GM18867 (cell line): ENCODE data around the gene SPG7.

ENCODE experiments used
- ATAC-seq: cut with Tn5 transposase; IDR thresholded peaks from one replicate; pipeline ENCODE4 v1.9.1; 2021; ENCODE audit warnings: mild to moderate bottlenecking, moderate library complexity; ENCODE audit not compliant: unreplicated experiment

The SPG7 gene

DNA sequence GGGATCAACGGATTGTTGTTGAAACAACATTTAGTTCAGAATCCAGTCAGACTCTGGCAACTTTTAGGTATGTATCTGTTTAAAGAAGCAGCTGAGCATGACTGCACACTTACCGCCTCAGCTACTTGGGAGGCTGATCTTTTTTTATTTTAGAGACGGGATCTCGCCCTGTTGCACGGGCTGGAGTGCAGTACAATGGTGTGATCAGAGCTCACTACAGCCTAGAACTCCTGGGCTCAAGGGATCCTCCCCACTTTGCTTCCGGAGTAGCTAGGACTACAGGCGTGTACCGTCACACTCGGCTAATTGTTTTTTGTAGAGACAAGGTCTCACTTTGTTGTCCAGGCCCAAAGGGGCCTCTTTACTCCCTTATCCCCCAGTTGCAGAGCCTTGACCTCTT lies 2.3 kb downstream of the SPG7 start:
- no peak for ATAC-seq

DNA sequence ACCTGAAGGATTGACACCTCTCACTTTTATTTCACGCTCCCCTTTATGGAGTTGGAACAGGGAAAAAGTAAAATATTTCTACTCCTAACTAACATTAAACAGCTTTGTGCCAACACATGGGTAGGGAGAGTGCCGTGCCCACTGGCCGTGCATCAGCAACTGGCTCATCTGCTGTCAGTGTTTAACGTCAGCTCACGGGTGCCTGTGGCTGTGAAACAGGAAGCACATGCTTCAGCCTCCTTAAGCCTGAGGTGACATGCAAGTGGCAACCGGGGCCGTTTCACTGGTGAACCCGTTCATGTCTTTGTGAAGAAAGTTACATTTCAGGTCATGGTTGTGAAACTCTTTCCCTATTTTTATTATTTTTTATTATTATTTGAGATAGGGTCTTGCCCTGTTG lies 3.2 kb downstream of the SPG7 start:
- no peak for ATAC-seq

GRCh38 chr16:89512453-89512852 lies 4.2 kb downstream of the SPG7 start:
- ATAC-seq, result no peak

GRCh38 chr16:89517128-89517527 lies 8.9 kb downstream of the SPG7 start:
- ATAC-seq, result no peak

- ATAC-seq, result no peak
These were observed 11.7 kb downstream of the SPG7 start for GRCh38 chr16:89519881-89520280.

- ATAC-seq, result no peak
These were observed 14.1 kb downstream of the SPG7 start for GRCh38 chr16:89522287-89522686.

GRCh38 chr16:89523680-89524344 lies 15.6 kb downstream of the SPG7 start:
- ATAC-seq, result no peak

DNA sequence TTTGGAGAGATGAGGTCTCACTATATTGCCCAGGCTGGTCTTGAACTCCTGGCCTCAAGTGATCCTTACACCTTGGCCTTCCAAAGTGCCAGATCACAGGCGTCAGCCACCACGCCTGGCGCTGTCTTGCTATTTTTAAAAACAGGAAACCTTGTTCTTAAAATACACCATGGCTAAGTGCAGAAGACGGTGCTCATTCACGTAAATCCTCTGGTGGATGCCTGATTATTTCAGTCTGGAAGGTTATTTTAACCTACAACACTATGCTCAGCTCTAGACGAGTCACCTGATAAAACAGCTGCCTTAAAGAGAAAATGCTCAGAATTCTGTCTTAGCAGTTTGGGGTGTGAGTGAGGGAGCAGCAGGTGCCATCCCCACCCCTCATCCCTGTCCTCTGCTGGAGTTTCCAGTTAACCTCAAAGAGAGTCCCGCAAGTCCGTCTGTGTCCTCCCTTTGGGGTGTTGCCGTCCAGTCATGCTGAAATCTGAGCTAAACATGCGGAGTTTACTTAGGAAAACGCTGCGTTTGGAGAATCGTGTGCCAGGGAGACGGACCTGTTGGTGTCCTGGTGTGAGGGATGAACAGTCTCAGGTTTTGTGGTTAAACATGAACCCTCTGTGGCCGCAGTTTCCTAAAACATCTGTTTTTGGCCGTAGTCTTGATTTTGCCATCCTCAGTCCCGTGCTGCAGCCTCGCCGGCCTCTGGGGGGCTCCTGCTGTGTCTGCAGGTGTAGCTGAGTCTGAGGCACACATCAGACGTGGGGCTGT lies 17.1 kb downstream of the SPG7 start:
- ATAC-seq, result no peak

- no peak for ATAC-seq
These were observed 20.9 kb downstream of the SPG7 start for GRCh38 chr16:89529097-89529496.

DNA sequence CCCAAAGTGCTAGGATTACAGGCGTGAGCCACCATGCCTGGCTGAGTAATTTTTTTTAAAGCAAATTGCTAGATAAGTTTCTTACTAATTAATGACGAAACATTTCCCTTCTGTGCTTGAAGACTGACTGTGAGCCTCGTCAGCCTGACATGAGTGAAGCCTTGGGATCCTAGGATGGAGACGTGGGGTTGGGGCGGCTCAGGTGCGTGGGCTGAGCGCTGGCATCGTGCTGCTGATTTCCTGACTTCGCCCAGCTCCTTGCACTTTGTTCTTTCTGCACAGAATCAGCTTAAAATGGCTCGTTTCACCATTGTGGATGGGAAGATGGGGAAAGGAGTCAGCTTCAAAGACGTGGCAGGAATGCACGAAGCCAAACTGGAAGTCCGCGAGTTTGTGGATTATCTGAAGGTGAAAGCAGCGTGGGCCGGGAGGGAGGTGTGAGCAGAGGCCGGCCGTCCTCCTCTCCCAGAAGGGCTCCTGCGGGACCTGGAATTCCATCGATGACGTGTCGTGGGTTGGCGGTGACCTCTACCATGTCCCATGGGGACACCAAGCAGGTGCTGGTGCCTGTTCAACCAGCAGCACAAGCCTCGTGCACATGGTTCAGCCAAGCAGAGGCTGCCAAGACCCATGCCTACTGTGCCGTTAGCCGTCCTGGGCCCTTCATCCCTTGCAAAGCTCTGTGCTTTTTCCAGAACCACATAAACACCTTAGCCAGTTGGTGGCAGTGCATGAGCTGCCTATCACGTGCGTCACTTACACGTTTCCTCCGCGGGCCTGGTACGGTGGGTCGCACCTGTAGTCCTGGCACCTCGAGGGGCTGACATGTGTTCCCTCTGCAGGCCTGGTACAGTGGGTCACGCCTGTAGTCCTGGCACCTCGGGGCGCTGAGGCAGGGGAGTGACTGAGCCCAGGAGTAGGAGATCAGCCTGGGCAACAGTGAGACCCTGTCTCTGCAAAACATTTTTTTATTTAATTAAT lies 22.5 kb downstream of the SPG7 start:
- no peak for ATAC-seq

DNA sequence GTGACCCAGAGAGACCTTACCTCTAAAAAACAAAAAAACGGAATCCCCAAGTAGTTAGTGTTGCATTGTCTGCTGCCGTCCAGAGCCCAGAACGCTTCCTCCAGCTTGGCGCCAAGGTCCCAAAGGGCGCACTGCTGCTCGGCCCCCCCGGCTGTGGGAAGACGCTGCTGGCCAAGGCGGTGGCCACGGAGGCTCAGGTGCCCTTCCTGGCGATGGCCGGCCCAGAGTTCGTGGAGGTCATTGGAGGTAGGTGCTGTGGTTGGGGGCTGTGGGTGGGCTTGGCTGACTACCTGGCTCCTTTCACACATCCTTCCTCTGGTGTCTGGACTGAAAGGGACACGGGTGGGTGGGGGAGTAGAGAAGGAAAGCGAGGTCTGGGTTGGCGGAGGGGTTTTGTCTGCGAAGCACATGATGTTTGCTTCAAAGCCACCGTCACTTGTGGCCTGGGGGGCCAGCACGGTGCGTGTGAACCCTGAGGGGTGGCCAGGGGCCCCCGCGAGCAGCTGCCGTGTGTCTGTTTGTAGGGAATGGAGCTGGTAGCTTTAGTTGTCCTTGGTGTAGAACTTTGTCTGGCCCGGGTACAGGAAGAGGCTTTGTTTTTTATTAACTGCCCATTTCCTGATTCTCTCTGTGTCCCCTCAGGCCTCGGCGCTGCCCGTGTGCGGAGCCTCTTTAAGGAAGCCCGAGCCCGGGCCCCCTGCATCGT lies 23.8 kb downstream of the SPG7 start:
- ATAC-seq, result no peak

DNA sequence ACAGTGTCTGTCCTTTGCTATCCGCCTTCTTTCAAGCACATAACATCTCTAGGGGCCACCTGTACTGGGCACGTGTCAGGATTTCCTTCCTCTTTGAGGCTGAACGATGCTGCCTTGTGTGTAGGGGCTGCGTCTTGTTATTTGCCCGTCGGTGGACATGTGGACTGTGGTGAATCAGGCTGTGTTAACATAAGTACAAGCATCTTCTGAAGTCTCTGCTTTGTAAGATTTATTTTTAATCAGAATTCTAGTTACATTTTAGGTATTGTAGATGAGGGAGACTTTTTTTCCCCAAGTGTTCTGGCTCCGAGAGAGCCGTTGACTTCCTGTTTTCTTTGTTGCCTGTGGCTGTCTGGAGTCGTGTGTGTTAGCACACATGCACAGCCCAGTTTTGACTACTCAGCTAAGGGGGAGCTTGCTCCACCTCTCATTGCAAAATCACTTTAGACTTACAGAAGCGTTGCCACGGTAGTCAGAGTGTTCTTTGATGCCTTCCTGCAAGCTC lies 26.1 kb downstream of the SPG7 start:
- ATAC-seq, result no peak

DNA sequence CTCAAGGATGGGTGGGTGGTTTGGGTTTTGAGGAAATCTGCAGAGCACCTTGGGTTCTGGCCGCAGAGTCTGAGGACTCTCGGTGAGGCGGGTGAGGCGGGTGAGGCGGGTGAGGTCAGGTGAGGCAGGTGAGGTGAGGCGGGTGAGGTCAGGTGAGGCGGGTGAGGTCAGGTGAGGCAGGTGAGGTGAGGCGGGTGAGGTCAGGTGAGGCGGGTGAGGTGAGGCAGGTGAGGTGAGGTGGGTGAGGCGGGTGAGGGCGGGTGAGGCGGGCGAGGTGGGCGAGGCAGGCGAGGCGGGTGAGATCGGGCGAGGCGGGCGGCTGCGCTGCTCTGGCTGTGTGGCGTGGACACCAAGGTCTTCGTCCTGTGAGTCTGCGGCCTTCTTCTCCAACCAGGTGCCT lies 28.2 kb downstream of the SPG7 start:
- no peak for ATAC-seq

DNA sequence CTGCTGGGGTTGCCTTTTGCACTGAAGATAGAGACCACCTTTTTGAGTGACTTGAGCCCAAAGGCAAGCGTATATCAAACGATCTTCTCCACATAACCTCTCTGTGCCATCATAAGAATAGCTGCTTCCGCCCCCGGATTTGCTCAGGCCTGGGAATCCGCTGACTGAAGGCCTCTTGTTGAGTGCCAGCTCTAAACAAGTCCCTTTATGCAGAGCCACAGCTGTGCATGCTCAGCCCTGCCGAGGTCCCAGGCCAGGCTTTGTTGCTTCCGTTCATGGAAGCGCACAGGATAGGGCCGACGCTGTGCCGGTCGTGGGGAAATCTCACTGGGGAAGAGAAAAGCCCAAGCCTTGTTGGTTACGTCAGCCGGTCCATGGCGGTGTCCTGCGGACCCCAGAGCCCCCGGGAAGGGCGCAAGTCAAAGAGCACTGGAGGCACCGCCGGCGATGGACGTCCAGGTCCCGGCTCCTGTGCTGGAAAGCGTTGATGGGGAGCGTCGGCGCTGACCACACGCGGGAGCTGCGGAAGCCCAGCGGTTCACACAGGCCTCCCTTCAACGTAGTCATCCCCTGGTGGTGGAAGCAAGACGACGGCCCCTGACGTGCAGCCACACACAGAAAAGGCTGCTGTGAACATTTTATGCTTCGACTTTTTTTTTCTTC lies 28.8 kb downstream of the SPG7 start:
- ATAC-seq, result no peak

DNA sequence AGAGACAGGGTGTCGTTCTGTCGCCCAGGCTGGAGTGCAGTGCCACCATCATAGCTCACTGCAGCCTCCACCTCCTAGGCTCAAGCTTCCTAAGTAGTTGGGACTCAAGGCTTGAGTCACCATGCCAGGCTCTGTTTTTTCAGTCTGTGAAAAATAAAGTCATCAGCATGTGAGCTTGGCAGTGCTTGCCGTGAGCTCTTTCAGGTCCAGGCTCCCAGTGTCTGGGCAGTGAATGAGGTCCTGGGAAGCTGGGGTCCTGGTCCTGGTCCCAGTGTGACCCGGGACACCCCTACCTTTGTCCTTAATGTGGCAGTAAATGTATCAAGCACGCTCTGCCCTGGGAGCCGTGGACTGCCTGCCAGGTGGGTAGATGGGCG lies 29.3 kb downstream of the SPG7 start:
- no peak for ATAC-seq

DNA sequence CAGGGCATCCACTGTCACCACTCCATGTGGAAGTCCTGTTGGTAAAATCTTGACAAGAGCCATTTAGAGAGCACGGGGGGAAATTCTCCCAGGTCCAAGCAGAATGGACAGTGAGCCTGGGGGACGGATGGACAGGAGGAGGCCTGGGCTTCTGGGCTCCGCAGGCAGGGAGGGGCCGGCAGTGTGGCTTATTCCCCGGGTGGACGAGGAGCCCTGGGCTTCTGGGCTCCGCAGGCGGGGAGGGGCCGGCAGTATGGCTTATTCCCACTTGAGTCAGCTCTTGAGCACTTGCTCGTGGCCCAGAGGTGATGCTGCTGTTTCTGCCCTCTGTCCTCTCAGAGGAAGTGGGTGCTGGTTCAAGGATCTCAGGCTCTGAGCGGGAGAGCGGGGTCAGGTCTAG lies 30.1 kb downstream of the SPG7 start:
- no peak for ATAC-seq

- ATAC-seq, result no peak
These were observed 32.4 kb downstream of the SPG7 start for GRCh38 chr16:89540557-89540956.

- ATAC-seq, result no peak
These were observed 33.6 kb downstream of the SPG7 start for GRCh38 chr16:89541792-89542191.

- ATAC-seq, result no peak
These were observed 35.9 kb downstream of the SPG7 start for GRCh38 chr16:89544113-89544512.

DNA sequence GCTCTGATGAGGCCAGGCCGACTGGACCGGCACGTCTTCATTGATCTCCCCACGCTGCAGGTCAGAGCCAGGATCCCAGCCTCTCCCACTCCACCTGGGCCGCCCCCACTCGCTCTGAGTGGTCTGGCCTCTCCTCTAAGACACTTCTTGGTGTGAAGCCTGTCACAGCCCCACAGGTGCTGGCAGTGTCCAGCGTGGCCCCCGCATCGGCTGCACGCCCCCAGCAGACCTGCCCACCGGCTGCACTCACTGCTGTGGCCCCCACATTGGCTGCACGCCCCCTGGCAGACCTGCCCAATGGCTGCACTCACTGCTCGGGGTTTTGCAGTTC lies 36.5 kb downstream of the SPG7 start:
- ATAC-seq, result no peak
